Measurements from ENCODE around the gene KIF20B.

The KIF20B gene

GRCh38 chr10:89668386-89669071, 32.9 kb upstream of the KIF20B start:
- no peak for DNase-seq (ENCODE audit: low spot score)
- TF ChIP-seq, protein P1, sequence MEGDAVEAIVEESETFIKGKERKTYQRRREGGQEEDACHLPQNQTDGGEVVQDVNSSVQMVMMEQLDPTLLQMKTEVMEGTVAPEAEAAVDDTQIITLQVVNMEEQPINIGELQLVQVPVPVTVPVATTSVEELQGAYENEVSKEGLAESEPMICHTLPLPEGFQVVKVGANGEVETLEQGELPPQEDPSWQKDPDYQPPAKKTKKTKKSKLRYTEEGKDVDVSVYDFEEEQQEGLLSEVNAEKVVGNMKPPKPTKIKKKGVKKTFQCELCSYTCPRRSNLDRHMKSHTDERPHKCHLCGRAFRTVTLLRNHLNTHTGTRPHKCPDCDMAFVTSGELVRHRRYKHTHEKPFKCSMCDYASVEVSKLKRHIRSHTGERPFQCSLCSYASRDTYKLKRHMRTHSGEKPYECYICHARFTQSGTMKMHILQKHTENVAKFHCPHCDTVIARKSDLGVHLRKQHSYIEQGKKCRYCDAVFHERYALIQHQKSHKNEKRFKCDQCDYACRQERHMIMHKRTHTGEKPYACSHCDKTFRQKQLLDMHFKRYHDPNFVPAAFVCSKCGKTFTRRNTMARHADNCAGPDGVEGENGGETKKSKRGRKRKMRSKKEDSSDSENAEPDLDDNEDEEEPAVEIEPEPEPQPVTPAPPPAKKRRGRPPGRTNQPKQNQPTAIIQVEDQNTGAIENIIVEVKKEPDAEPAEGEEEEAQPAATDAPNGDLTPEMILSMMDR (IDR thresholded peaks at IDR 0.05; ENCODE audit: extremely low read depth, missing control alignments) = no peak

GRCh38 chr10:89669985-89670384, 31.4 kb upstream of the KIF20B start:
- DNase-seq (ENCODE audit: low spot score) = no peak
- TF ChIP-seq, protein P1 (IDR thresholded peaks at IDR 0.05; ENCODE audit: extremely low read depth, missing control alignments) = no peak

GRCh38 chr10:89670926-89671325, 30.5 kb upstream of the KIF20B start:
- no peak for DNase-seq (ENCODE audit: low spot score)
- TF ChIP-seq, protein P1 (IDR thresholded peaks at IDR 0.05; ENCODE audit: extremely low read depth, missing control alignments) = no peak

DNA sequence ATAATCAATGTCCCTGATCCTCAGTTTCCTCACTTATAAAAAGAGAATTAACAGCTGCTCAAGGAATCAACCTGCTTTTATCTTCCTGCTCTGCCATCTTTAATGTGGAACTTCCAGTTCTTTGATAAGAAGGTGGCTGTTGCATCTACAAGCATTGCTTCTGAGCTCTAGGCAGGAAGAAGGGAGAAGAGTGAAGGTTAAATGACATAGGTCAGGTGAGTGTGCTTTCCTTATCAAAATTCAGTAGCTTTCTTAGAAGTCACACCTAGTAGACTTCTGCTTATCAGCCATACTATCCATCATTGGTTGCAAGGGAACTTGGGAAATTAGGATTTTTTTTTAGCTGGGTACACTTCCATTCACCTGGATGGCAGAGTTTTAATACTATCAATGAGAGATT, 24.0 kb upstream of the KIF20B start:
- TF ChIP-seq, protein P1 (IDR thresholded peaks at IDR 0.05; ENCODE audit: extremely low read depth, missing control alignments) = no peak

DNA sequence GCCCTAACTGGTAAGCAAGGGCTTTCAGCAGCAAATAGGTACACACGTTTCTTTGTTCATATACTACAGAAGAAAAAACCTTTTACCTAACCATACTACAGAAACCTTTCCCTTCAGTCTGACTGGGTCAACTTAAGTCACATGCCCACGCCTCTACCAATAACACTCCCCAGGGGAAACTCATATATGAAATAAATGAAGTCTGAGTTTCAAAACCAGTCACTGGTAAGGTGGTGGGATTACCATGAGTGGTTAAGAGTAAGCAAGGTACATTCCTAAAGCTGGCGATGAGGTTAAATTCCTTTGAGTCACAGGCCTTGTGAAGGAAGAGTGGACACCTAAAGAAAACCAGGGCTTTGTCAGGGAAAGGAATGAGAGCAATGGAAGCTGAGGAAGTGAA, 21.4 kb upstream of the KIF20B start:
- TF ChIP-seq, protein P1 (IDR thresholded peaks at IDR 0.05; ENCODE audit: extremely low read depth, missing control alignments) = no peak
- no peak for DNase-seq (ENCODE audit: low spot score)

More for the DNA sequence above, 24.0 kb upstream of the KIF20B start:
- DNase-seq (ENCODE audit: low spot score) = no peak

- TF ChIP-seq, protein P1 (IDR thresholded peaks at IDR 0.05; ENCODE audit: extremely low read depth, missing control alignments) = no peak
- no peak for DNase-seq (ENCODE audit: low spot score)
Observed at GRCh38 chr10:89683883-89684282, 17.5 kb upstream of the KIF20B start.

- TF ChIP-seq, protein P1 (IDR thresholded peaks at IDR 0.05; ENCODE audit: extremely low read depth, missing control alignments) = no peak
- no peak for DNase-seq (ENCODE audit: low spot score)
Observed at GRCh38 chr10:89684604-89685003, 16.8 kb upstream of the KIF20B start.

Data from GM20000 (cell line).